OCI-LY1 (cell line): Measurements from ENCODE around the gene EYS.

Experiments used
- EZH2 ChIP-seq: fragments of 200-600 bp; sonication (generic), shearing (Covaris generic); IDR thresholded peaks from 2 replicates; pipeline ENCODE4 v1.8.0; 2017; ENCODE audit warnings: borderline replicate concordance, mixed run types, mild to moderate bottlenecking, antibody characterized with exemption, low read length, moderate library complexity, mixed read lengths
- TF ChIP-seq, protein P1 (sequence below): fragments of 200-600 bp; sonication (generic), shearing (Covaris generic); IDR thresholded peaks from 2 replicates; pipeline ENCODE4 v1.5.1; 2017; ENCODE audit warnings: mild to moderate bottlenecking, antibody characterized with exemption, low read length, moderate library complexity, mixed read lengths

DNA sequence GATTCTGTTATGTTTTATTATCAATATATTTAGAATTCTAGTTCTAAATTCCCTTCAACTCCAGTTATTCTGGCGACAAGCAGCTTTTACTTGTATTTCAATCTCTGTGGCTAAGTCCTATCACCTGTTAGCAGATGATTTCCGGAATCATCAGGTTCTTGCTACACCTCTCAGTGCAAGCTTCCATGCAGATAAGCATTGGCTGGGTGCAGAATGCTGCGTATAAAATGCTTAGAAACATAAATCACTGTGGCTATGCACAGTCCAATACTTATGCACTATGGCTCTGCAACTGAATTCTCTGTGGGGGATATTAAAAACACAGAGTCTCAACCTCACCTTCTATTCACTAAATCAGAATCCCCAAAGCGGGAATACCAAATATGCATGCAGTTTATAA, 720.0 kb downstream of the EYS start:
- TF ChIP-seq, protein P1, sequence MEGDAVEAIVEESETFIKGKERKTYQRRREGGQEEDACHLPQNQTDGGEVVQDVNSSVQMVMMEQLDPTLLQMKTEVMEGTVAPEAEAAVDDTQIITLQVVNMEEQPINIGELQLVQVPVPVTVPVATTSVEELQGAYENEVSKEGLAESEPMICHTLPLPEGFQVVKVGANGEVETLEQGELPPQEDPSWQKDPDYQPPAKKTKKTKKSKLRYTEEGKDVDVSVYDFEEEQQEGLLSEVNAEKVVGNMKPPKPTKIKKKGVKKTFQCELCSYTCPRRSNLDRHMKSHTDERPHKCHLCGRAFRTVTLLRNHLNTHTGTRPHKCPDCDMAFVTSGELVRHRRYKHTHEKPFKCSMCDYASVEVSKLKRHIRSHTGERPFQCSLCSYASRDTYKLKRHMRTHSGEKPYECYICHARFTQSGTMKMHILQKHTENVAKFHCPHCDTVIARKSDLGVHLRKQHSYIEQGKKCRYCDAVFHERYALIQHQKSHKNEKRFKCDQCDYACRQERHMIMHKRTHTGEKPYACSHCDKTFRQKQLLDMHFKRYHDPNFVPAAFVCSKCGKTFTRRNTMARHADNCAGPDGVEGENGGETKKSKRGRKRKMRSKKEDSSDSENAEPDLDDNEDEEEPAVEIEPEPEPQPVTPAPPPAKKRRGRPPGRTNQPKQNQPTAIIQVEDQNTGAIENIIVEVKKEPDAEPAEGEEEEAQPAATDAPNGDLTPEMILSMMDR = no peak
- no peak for TF ChIP-seq EZH2
